NK-92 treated with Interleukin-12 subunit alpha and Interleukin-12 subunit beta, amount 100 ng/mL, for 24 hours (cell line): ENCODE results near the gene F7.
"Not testable (repeated sequence)": the region's sequence is repeated elsewhere in the genome, so short reads cannot be mapped to it uniquely, and the experiment has no call there.

ENCODE experiments used
- DNase-seq: peaks from one replicate; lab custom pipeline; 2025; lab: John Stamatoyannopoulos, UW

Gene F7

DNA sequence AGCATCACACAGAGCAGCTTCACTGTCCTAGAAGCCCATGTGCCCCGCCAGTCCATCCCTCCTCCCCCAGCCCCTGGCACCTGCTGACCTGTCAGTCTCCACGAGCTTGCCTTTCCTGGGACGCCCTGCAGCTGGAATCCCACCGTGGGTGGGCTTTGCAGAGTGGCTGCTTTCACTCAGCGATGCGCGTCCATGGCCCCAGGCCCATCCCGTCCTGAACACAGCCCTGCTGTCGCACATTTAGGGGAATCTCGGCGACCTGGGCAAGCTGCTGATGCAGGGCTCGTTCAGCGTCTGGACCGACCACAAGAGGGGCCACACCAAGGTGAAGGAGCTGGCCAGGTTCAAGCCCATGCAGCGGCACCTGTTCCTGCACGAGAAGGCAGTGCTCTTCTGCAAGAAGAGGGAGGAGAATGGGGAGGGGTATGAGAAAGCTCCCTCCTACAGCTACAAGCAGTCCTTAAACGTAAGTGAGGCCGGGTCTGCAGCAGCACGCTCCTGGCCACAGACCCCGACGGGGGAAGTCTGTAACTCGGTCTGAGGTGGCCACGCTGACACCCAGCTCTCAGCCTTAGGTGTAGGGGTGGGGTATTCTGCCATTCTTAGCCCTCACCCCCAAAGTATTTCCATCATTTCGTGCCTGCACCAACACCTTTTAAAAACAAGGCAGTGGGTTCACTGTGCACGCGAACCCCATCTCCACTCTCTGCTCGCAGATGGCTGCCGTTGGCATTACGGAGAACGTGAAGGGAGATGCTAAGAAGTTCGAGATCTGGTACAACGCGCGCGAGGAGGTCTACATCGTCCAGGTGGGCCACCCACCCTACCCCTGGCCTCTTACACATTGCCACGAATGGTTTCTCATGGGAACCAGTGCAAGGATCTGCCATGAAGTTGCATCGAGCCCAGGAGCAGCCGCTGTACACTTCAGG lies 18.3 kb upstream of the F7 start:
- no peak for DNase-seq

DNA sequence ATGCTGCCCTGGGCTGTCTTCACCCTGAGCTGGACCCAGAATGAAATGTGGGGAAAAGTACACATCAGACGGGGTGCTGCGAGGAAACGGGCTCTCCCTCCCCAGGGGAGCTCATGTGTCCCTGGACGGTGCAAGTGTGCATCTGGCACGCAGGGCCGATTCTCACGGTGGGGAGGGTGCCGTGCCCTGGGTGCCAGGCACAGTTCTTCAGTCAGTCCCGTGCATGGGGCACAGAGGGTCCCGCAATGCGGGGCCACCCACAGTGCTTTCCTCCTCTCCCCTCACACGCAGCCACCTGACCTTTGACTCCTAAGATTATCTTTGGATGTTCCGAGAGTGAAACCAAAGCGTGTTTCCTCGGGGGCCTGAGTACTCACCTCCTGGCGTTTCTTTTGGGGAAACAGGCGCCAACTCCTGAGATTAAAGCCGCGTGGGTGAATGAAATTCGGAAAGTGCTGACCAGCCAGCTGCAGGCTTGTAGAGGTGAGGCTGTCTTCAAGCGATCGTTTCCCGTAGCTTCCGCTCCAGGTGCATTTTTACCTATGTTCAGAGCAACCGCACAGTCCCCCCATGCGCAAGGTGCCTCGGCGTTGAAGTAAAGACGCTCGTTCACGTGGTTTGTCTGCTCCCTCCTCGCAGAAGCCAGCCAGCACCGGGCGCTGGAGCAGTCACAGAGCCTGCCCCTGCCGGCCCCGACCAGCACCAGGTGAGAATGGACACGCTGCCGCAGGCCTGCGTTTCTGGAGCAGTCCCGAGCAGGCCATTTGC lies 17.5 kb upstream of the F7 start:
- DNase-seq = no peak

DNA sequence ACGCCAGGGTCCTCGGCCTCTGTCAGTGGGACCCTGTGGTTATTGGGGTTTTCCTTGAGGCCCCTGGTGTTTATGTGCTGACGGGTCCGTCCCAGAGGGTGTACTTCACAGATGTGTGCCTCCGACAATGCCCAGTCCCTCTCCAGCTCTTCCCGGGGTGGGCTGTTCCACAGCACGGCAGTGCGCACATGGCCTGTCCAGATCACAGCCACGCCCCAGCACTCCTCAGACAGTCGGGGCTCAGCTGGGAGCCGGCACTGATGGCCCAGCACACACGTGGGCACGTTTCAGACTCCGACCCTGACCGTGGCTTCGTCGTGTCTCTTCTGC lies 16.9 kb upstream of the F7 start:
- DNase-seq = no peak

DNA sequence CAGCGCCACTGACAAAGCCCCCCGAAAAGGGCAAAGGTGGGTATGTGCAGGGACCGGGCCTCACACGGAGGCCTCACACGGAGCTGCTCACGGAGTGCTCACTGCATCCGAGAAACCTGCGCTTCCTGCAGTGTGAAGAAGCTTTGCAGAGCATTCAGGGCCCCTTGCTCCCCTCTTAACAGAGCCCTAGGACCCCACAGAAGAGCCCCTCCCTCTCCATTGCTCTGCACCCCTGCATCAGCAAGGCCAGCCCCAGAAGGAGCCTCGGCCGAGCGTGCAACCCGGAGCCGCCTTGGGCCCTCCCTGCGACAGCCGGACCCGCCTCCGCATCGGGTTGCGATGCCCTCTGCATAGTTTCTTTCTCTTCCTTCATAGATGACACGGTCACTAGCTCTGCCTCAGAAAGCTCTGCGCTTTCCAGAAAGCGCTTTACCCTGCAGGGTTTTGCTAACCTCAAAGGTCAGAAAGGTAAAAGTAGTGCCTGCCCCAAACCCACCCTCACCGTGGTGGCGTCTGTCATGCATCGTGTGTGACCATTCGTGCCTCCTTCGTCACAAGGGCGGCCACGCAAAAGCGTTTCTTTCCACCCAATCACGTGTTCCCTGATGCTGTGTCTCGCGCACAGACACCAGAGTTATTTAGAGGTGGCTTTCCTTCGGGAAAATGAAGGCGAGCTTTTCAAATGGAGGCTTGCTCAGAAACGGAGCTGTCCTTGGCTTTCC lies 15.7 kb upstream of the F7 start:
- DNase-seq = no peak

DNA sequence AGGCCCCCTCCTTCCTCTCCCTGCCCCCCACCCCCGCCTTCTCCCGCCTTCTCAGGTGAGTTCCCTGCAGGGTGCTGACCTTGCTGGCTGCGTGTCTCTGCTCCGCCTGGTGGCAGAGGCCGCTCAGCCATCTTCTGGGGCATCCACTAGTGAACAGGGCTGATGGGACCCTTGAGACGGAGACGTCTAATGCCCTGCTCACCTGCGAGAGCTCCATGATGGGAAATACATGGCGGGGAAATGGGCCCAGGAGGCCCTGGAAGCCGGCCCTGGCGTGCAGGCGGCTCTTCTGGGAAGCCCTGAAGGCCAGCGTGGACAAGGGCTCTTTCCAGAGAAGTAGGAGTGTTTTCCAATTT lies 15.2 kb upstream of the F7 start:
- no peak for DNase-seq

DNA sequence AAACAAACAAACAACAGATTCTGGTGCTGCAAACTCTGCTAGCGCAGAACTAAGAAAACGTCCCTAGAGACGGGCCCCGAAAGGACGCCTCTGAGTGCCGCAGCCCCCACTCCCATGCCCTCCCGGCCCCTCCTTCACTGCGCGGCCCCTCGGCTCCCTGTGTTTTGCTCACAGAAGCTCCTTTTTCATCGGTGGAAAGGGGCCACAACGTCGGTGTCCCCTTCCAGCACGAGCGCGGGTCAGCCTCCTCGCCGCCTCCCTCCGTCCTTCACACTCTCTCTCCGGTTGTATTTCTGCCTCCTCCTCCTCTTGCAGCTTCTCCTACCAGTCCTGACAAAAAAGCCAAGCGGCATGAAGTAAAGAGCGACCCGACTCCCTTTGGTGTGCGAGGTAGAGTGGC lies 14.8 kb upstream of the F7 start:
- no peak for DNase-seq

DNA sequence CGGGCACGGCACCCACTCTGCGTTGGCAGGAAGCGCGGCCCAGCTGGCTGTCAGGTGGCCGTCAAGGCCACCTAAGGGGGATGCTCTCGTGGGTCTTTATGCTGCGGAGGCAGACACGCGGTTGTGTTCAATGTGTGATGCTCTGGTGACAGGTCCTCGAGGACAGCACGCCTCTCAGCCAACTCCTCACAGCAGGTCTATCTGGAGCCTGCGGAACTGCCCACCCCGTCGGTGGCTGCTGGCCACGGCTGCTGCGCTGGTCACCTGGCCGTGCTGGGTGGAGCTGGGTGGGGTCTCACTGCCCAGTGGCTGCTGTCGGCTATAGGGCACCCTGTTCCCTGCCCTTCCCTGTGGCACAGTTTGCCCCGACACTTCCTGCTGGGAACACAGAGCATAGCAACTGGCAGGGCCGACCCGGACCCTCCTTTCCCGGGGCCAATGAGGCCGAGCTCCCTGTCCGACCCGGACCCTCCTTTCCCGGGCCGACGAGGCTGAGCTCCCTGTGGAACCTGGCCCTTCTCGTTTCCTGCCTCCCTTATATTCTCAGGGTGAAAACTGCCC lies 14.3 kb upstream of the F7 start:
- DNase-seq = no peak

DNA sequence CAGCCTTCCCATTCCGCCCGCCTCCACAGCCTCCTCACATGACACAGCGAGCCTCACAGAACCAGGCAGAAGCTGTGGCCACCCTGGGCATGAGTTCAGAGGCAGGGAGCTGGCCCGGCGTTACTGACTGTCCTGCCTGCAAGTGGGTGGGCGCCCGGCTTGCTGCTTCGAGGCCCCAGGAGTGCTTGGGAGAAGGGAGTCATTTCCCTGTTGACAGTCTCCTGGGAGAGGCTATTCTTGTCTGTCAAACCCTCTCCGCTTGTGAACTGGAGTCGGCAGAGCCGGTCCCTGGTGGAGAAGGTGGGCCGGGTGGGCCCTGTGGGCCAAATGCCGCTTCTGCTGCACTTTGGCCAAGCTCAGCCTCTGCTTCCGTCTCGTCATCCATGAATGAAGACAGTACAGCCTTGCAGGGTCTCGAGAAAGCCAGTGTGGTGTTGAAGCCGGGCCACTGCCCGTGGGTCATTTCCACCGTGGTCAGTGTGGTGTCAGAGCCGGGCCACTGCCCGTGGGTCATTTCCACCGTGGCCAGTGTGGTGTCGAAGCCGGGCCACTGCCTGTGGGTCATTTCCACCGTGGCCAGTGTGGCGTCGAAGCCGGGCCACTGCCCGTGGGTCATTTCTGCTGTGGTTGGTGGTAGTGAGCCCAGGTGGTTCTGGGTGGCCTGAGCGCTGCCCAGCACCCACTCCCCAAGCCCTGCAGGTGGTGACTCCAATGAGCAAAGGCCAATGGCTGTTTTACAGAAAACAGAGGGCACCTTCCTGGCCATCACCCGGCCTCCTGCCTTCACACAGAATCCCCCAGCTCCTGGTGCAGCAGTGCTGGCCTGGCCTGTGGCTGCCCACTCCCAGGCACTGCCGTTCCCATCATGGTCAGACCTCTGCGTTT lies 13.5 kb upstream of the F7 start:
- DNase-seq = no peak

DNA sequence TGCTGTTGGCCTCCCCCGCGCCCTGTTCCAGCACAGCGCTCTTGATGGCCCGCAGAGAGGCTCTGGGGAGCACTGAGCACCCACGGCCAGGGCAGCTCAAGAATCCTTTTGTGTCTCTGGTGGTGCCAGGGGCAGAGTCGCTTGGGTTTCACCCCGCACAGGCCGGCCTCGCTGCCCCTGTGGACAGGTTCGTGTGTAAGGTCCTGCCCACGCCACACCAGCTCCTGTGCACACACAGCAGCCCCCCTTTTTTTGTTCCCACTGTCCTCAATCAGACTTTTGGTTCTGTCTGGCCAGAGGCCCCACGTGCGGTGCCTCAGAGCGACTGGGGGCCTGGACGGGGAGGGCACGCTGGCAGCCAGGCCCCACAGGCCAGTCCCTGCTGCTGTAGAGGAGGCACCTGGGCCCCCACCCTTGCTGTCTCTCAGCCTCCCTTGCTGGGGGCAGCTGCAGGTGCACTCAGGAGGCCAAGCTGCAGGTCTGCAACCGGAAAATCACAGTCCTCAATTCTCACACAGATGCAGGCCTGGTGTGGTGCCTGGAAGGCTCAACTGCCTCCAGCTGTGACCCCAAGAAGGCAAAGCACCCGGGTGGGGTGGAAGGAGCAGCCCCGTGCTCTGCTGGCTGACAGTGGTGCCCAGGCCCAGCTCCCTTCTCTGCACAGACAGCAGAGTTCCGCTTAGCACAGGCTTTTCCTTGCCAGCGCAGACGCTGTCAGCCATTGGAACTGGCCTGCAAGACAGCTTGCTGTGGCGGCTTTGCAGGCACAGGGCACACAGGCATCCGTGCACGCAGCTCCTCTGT lies 12.6 kb upstream of the F7 start:
- DNase-seq = no peak

DNA sequence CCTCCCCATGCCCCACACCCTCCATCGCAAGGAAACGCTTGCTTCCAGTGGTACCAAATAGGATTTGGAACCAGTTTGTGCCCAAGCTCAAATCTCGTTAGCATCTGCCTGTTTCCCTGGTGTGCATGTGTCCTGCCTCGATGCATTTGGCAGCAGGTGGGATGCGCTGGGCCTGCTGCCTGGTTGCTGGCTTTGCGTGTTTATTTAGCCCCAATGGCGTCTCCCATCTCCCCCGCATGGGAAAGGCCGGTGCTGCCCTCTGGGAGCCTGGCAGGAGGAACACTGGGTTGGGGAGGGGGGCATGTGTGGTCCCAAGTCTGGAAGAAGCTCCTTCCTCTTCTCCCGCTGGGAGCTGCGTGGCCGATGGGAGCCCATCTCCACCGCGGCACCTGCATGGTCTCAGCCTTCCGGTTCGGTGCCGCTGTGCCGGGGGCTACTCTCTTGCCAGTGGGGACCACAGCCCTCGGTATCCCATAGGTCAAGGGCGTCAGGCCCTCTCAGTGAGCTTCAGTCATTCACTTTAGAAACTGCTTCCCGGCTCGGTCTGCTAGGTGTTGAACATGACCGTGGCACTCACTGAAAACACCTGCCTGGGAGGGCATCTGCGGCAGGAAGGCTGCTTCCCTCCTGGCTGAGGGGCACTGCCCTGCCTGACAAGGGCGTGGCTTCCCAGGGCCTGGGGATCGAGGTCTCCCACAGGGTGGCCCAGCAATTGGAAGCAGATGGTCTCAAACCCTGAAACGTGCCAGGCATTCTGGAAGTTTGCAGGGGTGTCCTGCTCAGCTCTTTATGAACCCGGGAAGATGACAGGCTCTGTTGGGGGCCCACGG lies 11.8 kb upstream of the F7 start:
- DNase-seq = no peak

DNA sequence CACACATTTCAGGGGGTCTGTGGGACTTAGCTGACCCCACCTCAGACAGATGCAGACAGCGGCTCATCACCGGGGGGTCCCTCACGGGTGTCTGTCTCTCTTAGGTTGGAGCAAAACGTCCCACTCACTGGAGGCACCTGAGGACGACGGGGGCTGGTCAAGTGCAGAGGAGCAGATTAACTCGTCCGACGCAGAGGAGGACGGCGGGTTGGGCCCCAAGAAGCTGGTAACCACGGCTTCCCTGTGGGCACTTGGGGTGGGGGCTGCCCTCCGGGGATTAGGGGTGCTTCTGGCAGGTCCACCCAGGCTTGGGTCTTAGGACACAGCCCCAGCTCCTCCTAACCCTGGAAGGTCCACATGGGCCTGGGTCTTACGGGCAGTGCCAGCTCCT lies 11.2 kb upstream of the F7 start:
- DNase-seq = no peak

DNA sequence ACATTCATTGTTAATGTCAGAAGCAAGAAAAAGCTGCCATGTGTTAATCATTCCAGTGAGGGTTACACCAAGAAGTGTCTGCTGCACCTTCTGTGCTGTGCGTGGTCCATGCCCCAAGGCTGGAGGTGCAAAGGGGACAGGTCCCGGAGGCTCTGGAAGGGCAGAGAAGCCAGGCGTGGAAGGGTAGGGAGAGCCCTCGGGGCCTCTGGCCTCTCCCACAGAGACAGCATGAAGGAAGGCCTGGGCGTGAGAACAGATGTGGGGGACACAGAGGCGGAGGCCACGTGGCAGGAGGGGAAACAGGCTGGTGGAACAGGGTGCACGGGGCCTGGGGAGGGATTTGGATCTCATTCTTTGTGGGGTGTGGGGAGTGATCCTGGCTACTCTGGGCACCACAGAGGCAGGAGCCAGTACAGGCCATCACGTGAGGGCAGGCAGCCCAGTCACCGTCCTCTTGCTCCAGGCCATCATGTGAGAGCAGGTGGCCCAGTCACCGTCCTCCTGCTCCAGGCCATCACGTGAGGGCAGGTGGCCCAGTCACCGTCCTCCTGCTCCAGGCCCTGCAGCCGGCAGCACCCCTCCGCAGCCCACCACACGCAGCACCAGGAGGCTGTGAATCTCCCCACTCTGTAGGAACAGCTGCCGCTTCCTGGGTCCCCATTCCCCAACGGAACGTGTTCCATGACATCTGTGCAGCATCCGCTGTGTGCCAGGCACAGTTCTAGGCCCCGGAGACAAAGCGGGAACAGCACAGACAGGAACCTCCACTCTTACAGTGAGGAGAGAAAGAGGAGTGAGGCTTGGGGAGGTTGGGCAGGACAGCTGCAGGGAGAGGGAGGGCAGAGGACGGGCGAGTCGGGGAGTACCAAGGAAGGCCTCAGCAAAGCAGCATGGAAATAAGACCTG lies 10.2 kb upstream of the F7 start:
- DNase-seq = no peak

DNA sequence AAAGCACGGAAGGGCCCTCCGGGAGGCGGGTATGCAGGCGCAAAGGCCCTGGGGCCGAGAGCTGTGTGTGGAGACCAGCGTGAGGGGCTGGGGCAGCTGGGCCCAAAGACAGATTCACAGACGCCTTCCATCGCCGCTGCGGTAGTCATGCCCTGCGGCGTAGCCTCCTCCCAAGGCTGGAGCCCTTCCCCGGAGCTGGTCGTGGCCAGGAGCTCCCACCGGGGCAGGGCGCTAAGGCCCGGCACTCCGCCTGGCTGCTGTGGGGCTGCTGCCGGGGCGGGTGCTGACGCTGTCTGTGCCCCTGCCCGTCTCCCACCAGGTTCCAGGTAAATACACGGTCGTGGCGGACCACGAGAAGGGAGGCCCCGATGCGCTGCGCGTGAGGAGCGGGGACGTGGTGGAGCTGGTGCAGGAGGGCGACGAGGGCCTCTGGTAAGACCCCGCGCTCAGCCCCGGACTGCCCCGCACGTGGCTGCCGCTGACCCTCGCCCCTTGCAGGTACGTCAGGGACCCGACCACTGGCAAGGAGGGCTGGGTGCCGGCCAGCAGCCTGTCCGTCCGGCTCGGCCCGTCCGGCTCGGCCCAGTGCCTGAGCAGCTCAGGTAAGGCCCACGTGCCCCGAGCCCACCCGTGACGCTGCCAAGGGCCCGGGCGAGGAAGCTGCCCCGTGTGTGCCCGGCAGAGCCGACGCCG lies 9.4 kb upstream of the F7 start:
- no peak for DNase-seq

DNA sequence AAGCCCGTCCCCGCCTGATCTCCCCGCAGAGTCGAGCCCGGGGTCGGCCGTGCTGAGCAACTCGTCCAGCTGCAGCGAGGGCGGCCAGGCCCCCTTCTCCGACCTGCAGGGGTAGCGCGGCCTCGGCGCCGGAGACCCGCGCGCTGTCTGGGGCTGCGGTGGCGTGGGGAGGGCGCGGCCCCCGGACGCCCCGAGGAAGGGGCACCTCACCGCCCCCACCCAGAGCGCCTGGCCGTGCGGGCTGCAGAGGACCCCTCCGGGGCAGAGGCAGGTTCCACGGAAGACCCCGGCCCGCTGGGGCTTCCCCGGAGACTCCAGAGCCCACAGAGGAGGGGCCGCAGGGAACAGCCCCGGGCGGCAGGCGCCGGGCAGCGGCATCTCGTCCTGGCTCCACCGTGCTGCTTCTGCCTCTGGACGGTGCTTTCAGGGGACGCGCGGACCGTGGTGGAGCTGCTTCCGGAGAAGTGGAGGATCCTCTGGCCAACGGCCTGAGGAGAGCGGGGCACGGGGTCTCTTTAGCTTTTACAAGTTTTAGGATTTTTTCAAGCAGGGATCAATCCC lies 8.8 kb upstream of the F7 start:
- no peak for DNase-seq

DNA sequence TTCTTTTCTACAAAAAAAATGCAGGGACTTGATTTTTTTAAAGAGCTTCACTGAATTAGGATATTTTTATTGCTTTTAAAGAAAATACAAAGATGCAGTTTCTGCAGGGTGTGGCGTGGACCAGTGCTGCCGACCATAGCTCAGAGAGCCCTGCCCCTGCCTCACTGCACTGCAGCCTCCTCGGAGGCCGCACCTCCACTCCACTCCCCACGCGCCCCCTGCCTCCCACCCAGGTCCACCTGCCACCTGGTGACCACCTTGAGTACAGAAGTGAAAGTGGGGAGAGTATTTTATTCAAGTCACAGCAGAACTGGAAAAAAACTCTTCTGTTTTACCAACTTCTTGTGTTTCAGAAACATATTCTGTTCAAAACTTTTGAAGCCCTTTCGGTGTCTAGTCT lies 7.9 kb upstream of the F7 start:
- no peak for DNase-seq

DNA sequence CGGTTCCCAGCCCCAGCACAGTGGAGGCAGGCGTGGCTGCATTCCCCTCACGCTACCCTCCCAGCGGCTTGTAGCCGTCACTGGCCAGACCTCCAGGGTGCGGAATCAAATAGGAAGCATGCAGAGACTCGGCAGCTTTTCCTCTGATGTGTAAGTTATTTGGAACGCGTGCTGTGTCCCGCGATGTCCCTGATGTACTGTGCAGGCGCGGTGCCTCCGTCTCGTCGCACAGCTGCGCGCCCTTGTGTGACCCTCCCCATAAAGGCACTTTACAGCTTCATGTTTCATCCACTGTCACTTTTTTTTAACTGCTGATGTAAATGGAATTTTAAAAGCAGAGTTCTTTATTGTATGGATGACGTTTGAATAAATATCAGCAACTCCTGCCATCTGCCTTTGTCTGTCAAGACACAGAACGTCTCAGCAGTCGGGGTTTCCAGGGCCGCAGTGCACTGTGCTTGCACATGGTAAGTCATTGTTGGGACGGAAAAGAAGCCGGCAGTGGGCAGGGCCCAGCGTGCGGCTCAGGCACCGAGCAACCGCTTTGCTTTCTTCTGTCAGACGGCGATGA lies 7.3 kb upstream of the F7 start:
- DNase-seq = no peak

DNA sequence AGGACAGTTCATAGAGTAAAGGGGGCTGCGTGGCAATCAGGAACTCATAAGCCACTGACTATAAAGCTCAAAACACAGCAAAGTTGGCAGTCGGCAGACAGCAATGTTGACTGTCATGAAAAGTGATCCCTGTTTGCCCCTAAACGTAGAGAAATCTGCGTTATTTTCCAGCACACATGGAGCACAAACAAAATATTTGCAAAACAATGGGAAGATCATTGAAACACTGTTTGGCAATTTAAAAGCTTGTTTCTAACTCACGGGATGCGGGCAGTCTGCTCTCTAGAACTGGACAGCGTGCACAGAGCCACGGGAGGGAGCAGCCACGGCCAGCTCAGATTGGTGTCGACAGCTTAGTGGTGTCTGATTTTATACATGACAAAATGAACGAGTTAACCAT lies 6.4 kb upstream of the F7 start:
- DNase-seq = no peak

DNA sequence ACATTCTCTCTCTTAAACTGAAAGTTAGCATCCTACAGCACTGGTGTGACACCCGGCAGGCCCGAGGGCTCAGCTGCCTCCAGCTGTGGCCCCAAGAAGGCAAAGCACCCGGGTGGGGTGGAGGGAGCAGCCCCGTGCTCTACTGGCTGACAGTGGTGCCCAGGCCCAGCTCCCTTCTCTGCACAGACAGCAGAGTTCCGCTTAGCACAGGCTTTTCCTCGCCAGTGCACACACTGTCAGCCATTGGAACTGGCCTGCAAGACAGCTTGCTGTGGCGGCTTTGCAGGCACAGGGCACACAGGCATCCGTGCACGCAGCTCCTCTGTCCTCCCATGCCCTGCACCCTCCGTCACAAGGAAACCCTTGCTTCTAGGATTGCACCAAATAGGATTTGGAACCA lies 3.3 kb upstream of the F7 start:
- DNase-seq = not testable (repeated sequence)
